HUDEP-2 (cell line): Measurements from ENCODE around the gene DPP7.

Source experiments
- DNase-seq, 76 experiments: peaks; one replicate each; lab custom pipeline; 2025; ENCODE audit not compliant: unreplicated experiment in 76 of 76; lab: John Stamatoyannopoulos, UW

DPP7 gene

DNA sequence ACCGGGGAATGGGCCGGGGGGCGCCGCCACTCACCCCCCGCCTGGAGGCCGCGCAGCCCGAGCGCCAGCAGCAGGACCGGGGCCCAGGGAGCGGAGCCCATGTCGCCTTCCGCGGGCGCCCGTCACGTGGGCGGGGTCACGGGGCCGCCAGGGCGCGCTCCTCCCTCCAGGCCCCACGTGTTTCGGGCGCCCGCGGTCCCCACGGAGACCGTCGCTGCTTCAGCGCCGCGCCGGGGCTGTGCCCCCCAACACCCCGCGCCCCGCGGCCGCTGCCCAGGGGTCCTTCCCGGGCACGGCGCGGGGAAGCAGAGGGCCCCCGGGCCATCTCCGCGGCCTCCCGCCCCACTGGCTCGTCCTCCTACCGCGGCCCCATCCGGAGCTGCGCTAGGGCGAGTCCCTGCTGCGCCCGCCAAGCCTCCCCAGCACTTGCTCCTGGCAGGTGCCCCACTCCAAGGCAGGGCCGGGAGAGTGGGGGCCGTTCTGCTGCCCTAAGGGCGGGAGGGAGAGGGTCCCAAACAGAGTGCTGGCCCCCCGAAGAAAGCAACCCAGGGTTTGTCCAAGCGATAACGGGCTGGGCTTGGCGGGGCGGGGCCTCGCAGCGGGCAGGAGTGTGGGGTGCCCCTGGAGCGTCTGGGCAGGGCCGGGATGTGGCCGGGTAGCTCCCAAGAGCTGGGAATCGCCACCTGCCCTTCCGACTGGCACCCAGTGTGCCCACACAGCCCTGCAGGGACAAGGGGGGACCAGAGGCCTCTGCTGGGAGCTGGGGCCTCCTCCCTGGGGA, at the start of gene DPP7:
Gene DPP7, minus strand, starts transcription at position 121 of the 781 bp plus-strand sequence. Its CDS starts 20 bp downstream, at position 101.
- peak in 54 of 76 experiments; percentile 7 to 74 (median 54) for DNase-seq

DNA sequence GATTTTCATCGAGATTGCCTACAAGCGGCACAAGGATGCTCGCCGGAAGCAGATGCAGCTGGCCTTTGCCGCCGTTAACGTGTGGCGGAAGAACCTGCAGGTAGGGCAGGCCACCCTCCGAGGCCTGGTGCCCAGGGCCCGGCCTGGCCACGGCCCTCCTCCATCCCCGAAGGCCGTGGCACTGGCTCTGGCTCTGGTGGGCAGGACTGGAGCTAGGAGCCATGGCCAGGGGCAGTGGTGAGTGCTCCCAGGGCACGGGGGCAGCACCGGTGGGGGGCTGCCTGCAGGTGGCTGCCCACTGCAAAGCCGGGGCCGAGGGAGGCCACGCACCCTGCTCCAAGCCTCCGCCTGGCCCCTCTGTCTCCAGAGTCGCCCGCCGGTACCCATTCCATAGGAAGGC, 49.3 kb upstream of the DPP7 start:
- DNase-seq: no peak

DNA sequence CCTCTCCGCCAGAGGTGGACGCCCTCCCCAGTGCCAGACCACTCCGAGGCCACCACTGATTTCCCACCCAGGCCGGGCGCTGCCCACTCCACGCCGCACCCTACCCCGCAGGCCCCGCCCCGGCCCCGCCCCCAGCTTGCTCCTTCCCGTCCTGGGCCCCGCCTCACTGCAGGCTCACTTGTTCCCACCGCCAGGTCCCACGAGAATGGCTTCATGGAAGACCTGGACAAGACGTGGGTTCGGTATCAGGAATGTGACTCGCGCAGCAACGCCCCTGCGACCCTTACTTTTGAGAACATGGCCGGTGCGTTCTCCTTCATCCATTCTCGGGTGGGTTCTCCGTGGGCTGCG, 48.8 kb upstream of the DPP7 start:
- DNase-seq: peak in 1 of 76 experiments; percentile 12

DNA sequence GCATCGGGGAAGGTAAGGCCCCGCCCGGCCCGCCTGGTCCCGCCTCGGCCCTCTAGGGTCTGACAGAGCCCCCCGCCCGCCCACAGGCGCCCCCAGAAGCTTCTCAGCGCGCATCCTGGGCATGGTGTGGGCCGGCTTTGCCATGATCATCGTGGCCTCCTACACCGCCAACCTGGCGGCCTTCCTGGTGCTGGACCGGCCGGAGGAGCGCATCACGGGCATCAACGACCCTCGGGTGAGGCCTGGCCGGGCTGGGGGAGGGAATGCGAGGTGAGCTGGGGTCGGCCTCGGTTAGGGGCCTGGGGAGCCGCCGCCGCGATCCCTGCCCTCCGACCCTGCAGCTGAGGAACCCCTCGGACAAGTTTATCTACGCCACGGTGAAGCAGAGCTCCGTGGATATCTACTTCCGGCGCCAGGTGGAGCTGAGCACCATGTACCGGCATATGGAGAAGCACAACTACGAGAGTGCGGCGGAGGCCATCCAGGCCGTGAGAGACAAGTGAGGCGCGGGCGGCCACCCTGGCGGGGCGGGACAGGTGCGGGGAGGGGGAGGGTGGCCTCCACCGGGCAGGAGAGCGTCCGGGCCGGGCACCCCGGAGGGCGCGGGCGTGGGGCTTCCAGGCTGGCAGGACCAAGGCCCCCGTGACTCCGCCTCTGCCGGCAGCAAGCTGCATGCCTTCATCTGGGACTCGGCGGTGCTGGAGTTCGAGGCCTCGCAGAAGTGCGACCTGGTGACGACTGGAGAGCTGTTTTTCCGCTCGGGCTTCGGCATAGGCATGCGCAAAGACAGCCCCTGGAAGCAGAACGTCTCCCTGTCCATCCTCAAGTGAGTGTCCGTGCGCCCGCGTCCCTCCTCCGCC, 48.2 kb upstream of the DPP7 start:
- DNase-seq: peak in 10 of 76 experiments; percentile 4 to 31 (median 18)

DNA sequence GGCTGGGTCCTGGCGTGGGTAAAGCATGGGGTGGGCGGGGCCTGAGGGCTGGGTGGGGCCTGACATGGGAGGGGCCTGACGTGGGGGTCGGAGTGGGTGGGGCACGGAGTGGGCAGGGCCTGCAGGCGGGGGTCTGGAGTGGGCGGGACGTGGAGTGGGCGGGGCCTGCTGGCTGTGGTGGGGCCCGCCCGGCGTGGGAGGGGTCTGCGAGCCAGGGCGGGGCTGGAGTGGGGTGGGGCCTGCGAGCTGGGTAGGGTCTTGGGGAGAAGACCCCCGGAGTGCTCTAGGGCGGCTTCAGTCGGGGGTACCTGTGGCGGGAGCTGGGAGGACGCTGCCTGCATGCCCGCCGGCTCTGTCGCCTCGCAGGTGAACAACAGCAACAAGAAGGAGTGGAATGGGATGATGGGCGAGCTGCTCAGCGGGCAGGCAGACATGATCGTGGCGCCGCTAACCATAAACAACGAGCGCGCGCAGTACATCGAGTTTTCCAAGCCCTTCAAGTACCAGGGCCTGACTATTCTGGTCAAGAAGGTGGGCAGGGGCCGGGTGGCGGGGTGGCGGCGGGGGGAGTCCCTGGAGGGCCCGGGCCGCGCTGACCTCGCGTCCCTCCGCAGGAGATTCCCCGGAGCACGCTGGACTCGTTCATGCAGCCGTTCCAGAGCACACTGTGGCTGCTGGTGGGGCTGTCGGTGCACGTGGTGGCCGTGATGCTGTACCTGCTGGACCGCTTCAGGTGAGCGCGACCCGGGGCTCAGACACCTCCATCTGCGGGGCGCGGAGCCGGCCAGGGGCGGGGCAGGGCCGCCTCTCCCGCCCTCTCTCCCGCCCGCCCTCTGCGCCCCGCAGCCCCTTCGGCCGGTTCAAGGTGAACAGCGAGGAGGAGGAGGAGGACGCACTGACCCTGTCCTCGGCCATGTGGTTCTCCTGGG, 47.3 kb upstream of the DPP7 start:
- DNase-seq: peak in 2 of 76 experiments; percentile 7 to 12

DNA sequence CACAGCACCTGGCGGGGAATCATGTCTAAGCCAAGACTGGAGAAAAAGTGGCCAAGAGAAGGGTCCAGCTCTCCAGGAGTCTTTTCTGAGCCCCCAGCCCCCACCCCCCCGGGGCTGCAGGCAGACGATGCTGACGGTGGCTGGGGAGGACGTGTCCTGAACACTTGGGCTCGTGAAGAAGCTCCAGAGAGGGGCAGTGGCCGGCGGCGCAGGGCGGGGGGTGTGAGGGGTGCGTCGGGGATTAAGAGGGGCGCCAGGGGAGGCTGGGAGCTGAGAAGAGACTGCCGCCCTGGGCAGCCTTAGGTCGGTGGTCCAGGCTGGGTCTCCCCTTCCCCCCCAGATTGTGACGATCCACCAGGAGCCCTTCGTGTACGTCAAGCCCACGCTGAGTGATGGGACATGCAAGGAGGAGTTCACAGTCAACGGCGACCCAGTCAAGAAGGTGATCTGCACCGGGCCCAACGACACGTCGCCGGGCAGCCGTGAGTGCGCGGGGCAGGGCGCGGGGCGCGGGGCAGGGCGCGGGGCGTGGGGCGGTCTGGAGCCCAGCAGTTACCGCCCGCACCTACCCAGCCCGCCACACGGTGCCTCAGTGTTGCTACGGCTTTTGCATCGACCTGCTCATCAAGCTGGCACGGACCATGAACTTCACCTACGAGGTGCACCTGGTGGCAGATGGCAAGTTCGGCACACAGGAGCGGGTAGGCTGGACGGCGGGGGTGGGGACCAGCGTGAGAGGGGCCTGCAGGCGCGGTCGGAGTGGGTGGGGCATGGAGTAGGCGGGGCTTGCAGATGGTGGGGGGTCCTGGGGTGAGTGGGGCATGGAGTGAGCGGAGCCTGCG, 46.4 kb upstream of the DPP7 start:
- no peak for DNase-seq

DNA sequence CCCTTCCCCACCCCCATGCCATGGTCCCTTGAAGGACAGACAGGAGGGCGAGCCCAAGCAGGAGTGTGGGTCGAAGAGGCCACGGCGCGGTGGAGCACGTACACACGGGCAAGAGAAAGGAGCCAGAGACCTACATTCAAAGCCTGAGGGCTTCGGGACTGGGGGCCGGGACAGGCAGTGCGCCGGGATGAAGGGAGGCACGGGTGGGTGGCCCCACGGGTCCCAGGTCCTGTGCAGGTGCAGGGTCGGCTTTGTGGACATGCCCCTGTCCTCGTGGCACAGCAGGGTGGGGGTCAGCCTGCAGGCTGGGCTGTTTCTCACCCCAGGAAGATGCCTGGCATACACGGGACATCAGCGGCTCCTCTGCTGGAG, 45.5 kb upstream of the DPP7 start:
- DNase-seq: no peak

DNA sequence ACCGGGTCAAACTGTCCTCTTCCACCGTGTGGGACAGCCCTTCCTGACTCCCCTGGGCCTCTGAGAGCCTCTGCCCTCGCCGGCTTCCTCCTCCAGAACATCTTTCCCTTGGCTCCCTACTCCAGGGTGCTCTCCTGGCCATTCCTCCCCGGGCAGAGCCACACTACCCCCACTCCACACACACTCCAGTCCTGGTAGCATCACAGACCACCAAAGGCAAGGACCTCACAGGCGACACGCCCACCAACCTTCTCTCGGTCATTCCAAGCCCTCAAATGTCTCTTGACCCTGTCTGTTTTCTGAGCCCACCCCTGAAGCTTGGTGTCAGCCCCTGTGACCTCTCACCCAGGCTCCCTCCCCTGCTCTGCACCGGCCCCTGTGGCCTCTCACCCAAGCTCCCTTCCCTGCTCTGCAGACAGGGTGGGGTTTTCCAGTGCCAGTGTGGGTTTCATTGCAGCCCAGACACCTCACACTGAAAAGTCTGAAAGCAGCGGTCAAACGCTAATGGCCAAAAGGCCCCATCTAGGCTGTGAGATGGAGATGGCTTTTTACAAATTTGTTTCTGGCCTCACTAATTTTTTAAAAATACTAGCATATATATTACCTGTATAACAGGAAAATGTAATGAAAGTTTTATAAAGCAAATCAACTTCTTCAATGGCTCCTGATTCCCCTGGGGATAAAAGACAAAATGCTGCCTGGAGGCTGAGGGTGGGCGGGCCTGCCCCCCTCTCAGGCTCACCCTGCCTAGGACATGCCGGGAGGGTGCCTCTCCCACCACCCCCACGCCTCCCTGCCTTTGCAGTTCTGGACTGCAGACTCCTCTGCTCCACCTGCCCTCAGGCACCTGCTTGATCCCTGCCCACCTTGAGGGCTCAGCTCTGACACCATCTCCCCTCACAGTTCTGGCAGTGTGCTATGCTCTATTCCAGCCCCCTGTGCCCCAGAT, 44.8 kb upstream of the DPP7 start:
- no peak for DNase-seq

DNA sequence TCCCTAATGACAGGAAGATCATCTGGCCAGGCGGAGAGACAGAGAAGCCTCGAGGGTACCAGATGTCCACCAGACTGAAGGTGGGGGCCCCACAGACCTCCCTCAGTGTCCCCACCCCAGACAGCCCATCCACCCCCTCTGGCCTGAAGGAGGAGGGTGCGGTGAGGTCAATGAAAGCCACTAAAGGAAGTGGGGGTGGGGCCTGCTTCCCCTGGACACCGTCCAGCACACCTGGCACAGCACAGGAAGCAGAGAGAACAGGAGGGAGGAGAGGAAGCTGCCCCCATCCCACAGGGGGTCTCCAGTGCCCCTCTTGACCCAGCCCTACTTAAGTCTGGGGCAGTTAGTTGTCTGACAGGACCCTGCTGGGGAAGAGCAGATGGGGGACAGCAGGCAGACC, 44.1 kb upstream of the DPP7 start:
- DNase-seq: no peak

DNA sequence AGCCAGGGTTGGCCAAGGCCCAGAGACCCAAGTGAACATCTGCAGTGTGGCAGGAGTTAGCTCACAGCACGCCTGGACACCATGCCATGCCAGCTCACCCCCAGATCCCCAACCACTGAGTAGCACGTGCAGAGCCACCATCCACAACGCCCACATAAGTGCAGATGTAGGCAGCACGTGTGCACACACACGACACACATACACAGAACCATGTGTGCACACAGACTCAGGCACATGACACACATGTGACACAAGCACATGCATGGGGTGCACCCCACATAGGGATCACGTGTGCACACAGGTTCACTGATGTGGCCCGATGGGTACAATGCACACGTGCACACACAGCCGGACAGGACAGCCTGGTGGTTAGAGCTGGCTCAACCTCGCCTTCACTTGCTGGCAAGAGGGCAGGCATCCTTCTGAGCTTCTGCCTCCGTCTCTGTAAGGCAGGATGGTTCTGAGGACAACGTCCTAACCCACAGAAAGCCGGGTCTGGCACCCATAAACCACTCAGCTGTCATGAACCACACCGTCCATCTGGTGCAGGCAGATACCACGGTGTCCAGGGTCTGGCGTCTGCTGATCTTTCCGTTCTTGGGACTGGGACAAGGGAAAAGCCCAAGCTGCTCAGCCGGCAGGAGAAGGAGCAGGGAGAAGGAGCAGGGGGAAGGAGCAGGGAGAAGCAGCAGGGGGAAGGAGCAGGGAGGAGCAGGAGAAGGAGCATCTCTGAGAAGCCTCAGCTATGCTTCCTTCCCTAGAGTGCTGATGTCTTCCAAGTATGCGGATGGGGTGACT, 43.3 kb upstream of the DPP7 start:
- no peak for DNase-seq

DNA sequence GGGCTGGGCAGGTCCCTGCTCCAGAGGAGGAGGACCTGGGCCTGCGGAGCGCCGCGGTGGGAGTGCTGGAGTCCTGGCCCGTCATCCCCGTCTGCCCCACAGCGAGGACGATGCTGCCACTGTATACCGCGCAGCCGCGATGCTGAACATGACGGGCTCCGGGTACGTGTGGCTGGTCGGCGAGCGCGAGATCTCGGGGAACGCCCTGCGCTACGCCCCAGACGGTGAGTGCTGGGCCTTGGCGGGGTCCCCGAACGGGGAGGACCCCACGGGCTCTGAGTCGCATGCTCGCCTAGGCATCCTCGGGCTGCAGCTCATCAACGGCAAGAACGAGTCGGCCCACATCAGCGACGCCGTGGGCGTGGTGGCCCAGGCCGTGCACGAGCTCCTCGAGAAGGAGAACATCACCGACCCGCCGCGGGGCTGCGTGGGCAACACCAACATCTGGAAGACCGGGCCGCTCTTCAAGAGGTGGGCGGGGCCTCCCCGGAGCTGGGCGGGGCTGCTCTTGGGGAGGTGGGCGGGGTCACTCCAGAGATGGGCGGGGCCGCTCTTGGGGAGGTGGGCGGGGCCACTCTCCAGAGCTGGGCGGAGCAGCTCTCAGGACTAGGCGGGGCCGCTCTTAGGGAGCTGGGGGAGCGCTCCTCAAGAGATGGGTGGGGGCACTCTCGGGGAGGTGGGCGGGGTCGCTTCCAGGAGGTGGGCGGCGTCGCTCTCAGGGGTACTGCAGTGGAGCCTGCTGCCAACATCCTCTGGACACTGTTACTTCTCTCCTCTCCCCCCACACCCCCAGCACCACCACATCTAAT, 42.2 kb upstream of the DPP7 start:
- peak in 62 of 76 experiments; percentile 12 to 77 (median 59) for DNase-seq

DNA sequence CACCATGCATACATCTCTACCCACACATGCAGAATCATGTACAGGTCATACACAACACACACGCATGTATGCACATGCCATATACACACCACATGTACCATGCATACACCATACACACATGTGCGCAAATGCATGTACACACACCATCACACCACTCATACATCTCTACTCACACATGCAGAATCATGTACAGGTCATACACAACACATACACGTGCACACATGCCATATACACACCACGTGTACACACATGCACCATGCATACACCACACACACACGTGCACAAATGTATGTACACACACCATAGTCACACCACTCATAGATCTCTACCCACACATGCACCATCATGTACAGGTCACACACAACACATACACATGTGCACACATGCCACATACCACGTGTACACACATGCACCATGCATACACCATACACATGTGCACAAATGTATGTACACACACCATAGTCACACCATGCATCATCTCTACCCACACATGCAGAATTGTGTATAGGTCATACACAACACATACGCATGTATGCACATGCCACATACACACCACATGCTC, 38.4 kb upstream of the DPP7 start:
- DNase-seq: no peak

DNA sequence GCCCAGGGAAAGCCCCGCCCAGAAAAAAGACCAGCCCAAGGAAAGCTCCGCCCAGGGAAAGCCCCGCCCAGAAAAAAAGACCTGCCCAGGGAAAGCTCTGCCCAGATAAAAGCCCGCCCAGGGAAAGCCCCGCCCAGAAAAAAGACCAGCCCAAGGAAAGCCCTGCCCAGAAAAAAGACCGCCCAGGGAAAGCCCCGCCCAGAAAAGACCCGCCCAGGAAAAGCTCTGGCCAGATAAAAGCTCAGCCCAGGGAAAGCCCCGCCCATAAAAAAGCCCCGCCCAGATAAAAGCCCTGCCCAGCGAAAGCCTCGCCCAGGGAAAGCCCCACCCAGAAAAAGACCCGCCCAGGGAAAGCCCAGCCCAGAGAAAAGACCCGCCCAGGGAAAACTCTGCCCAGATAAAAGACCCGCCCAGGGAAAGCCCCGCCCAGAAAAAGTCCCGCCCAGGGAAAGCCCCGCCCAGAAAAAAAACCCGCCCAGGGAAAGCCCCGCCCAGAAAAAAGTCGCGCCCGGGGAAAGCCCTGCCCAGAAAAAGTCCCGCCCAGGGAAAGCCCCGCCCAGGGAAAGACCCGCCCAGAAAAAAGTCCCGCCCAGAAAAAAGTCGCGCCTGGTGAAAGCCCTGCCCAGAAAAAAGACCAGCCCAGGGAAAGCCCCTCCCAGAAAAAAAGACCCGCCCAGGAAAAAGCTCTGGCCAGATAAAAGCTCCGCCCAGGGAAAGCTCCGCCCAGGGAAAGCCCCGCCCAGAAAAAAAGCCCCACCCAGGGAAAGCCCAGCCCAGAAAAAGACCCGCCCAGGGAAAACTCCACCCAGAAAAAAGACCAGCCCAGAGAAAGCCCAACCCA, 36.3 kb upstream of the DPP7 start:
- DNase-seq: peak in 74 of 76 experiments; percentile 23 to 97 (median 86)

DNA sequence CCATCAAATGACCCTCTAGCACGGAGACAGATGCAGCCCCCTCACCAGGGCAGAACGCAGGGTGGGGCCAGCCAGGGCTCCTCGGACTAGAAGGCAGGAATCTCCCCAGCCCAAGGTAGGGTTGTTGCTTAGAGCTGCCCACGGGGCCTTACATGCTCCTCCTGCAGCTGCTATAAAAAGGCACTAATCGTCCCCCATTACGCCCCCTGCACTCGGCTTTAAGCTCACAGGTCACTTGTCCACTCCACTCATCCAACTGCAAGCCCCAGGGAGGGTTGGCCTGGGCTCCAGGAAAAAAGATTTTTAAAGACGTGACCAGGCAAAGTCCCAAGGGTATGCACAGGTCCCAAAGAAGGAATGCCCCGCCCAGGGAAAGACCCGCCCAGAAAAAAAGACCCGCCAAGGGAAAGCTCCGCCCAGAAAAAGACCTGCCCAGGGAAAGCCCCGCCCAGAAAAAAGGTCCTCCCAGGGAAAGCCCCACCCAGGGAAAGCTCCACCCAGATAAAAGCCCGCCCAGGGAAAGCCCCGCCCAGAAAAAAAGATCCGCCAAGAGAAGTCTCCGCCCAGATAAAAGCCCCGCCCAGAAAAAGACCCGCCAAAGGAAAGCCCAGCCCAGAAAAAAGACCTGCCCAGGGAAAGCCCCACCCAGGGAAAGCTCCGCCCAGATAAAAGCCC, 35.5 kb upstream of the DPP7 start:
- peak in 7 of 76 experiments; percentile 65 to 93 (median 87) for DNase-seq

DNA sequence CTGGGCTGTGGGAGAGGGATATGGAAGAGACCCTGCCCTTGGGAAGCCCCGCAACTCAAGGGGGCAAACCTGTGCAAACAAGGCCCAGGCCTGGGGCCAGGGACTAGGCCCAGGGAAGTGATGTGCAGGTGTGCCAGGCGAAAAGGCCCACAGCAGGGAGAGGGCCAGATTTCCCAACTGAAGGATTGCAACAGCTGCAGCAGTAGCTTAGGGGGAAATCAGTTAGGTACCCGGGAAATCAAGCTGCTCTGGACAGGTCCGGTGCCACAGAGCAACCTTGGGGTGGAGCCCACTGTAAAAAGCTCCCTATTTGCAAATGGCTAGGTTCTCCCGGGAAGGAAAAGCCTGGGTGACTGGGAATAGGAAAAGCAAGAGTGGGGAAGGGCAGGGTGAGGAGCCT, 34.8 kb upstream of the DPP7 start:
- DNase-seq: no peak
